ENCODE data around the gene TNFSF13.

DNA sequence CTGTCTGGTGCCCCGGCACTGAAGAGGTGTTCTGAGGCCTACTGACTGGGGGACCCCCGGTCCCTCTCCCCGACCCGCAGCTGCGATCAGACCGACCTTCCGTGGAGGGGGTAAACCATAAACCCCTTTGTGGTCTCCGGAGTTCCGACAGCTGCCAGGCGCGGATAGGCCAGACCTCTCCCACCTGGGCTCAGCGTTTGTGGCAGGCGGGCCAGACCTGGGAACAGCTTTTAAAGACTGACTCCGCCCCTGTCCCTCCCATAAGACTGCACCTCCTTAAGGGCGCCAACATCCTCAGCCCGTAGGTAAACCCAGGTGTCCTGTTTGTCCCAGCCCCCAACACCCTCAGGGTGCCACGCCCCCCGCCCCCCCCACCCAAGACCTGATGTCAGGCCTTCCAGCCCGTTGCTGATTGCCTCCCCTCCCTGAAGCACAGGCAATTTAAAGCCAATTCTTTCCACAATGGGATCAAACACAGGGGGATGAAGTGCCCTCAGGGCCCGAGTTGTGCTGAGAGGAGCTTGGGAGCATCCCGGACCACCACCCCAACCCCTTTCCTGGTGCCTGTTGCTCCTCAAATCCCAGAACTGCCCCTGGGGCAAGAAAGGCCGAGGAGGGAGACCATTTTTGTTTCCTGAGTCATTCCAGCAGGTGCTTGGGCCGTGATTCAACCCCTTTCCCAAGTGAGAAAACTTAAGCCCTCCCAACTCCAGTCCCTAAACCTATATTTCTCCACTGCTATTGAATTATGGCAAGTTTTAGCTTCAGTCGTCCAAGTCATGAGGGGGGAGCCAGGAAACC is 31.5 kb downstream of the TNFSF13 start, which contains the start of gene SOX15:
- TF ChIP-seq, protein P1, sequence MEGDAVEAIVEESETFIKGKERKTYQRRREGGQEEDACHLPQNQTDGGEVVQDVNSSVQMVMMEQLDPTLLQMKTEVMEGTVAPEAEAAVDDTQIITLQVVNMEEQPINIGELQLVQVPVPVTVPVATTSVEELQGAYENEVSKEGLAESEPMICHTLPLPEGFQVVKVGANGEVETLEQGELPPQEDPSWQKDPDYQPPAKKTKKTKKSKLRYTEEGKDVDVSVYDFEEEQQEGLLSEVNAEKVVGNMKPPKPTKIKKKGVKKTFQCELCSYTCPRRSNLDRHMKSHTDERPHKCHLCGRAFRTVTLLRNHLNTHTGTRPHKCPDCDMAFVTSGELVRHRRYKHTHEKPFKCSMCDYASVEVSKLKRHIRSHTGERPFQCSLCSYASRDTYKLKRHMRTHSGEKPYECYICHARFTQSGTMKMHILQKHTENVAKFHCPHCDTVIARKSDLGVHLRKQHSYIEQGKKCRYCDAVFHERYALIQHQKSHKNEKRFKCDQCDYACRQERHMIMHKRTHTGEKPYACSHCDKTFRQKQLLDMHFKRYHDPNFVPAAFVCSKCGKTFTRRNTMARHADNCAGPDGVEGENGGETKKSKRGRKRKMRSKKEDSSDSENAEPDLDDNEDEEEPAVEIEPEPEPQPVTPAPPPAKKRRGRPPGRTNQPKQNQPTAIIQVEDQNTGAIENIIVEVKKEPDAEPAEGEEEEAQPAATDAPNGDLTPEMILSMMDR (conservative IDR thresholded peaks at IDR 0.05), result no peak
- TF ChIP-seq EZH2 (IDR thresholded peaks at IDR 0.05; ENCODE audit: low read depth), result no peak

Measured in PC-9 (cell line).